Endothelial cell of umbilical vein (primary cell): ENCODE data around the gene SYNE1. TPM values are rescaled to one million over a fixed set of nuclear protein-coding genes. Genes with fewer than 3 reads are reported as not detected.

Experiments
- BruUV-seq: library from RNA; stranded (reverse); fragments of 400-500 nt; replicated peaks from 2 replicates; lab custom pipeline; 2021; lab: Mats Ljungman, UMichigan
- CTCF ChIA-PET: fragments of 300-600, 350-600 bp; sonication (Branson Sonifier 250); formaldehyde crosslinking; loops from one replicate; lab custom pipeline; 2021; ENCODE audit warnings: antibody characterized with exemption, inconsistent platforms; lab: Charles Lee
- POLR2A ChIA-PET: fragments of 300-600, 350-600 bp; sonication (Branson Sonifier 250); formaldehyde crosslinking; loops from one replicate; lab custom pipeline; 2021; ENCODE audit warnings: antibody characterized with exemption, inconsistent platforms; lab: Charles Lee
- DNase-seq: peaks from one replicate; pipeline ENCODE4 v3.0.0-alpha.2; 2011; ENCODE audit warnings: low read depth, low spot score
- FAIRE-seq: peaks from 2 replicates; lab custom pipeline; 2011; peaks lifted over from hg19 to GRCh38; lab: Jason Lieb, UNC
- H2AFZ ChIP-seq: 2 replicates; pipeline ENCODE4 v1.6.0; 2012; ENCODE audit warnings: low read depth, low read length, control low read depth, inconsistent platforms
- H3K27ac ChIP-seq: 2 replicates; pipeline ENCODE4 v1.5.1; 2011; ENCODE audit warnings: low read depth, mild to moderate bottlenecking, control low read depth, low read length, moderate library complexity; ENCODE audit not compliant: insufficient read depth
- H3K27me3 ChIP-seq, 2 experiments: 2 replicates each; pipeline versions ENCODE4 v1.6.0 to v1.6.1; 2011; ENCODE audit warnings: low read length in 2 of 2, mixed read lengths in 1 of 2; ENCODE audit not compliant: control insufficient read depth in 2 of 2, insufficient read depth in 2 of 2
- H3K36me3 ChIP-seq, 2 experiments: 2 replicates in 1 of 2; 3 replicates in 1 of 2; pipeline ENCODE4 v1.5.1; 2011; ENCODE audit warnings: low read length in 2 of 2, mild to moderate bottlenecking in 1 of 2, moderate library complexity in 1 of 2; ENCODE audit not compliant: control insufficient read depth in 2 of 2, insufficient read depth in 2 of 2; ENCODE audit errors: extremely low read depth in 1 of 2
- H3K4me1 ChIP-seq: 3 replicates; pipeline ENCODE4 v1.5.1; 2011; ENCODE audit warnings: mild to moderate bottlenecking, low read length; ENCODE audit not compliant: control insufficient read depth, insufficient read depth; ENCODE audit errors: extremely low read depth
- H3K4me2 ChIP-seq: 2 replicates; pipeline ENCODE4 v1.6.1; 2011; ENCODE audit warnings: low read length, control low read depth, mixed read lengths; ENCODE audit not compliant: insufficient read depth
- H3K4me3 ChIP-seq, 3 experiments: fragments of 200-600 bp in 1 of 3; sonication (generic), shearing (Covaris generic) in 1 of 3; replicated peaks in 1 of 3; 2 replicates each; pipeline ENCODE4 v1.5.1; 2011 to 2016; ENCODE audit warnings: control low read depth in 3 of 3, low read length in 3 of 3, mild to moderate bottlenecking in 2 of 3, inconsistent platforms in 1 of 3, low read depth in 1 of 3, moderate library complexity in 1 of 3; ENCODE audit not compliant: insufficient read depth in 1 of 3
- H3K79me2 ChIP-seq: 2 replicates; pipeline ENCODE4 v1.6.0; 2012; ENCODE audit warnings: low read length, inconsistent platforms; ENCODE audit not compliant: control insufficient read depth, insufficient read depth
- H3K9ac ChIP-seq: replicated peaks from 2 replicates; pipeline ENCODE3; 2011; ENCODE audit warnings: low read length, control low read depth; ENCODE audit not compliant: insufficient read depth; ENCODE audit errors: extremely low read depth
- H3K9me1 ChIP-seq: replicated peaks from 3 replicates; pipeline ENCODE4 v1.6.0; 2011; ENCODE audit warnings: mild to moderate bottlenecking, low read length; ENCODE audit not compliant: control insufficient read depth, insufficient read depth; ENCODE audit errors: extremely low read depth
- H3K9me3 ChIP-seq: replicated peaks from 2 replicates; pipeline ENCODE4 v1.5.1; 2012; ENCODE audit warnings: low read length, inconsistent platforms; ENCODE audit not compliant: control insufficient read depth, insufficient read depth
- H4K20me1 ChIP-seq: replicated peaks from 2 replicates; pipeline ENCODE3; 2011; ENCODE audit warnings: mild to moderate bottlenecking, low read length; ENCODE audit not compliant: control insufficient read depth, insufficient read depth; ENCODE audit errors: extremely low read depth
- EZH2 ChIP-seq: IDR thresholded peaks from 2 replicates; pipeline ENCODE4 v1.6.1; 2012; ENCODE audit warnings: borderline replicate concordance, low read depth, mild to moderate bottlenecking, moderate library complexity, low read length, inconsistent platforms; ENCODE audit not compliant: severe bottlenecking
- FOS ChIP-seq: IDR thresholded peaks from 2 replicates; pipeline ENCODE4 v1.6.1; 2011; ENCODE audit warnings: mild to moderate bottlenecking, low read length, moderate library complexity, borderline replicate concordance; ENCODE audit not compliant: insufficient read depth
- GATA2 ChIP-seq: IDR thresholded peaks from 2 replicates; pipeline ENCODE4 v1.7.0; 2011; ENCODE audit warnings: low read depth, mild to moderate bottlenecking, moderate library complexity, mixed read lengths, low read length; ENCODE audit not compliant: insufficient read length, insufficient read depth
- JUN ChIP-seq: IDR thresholded peaks from 2 replicates; pipeline ENCODE4 v1.6.1; 2011; ENCODE audit warnings: borderline replicate concordance, low read depth; ENCODE audit not compliant: insufficient read length, insufficient read depth
- MYC ChIP-seq: IDR thresholded peaks from one replicate; pipeline ENCODE4 v1.6.1; 2011; ENCODE audit warnings: mild to moderate bottlenecking, low read depth, low read length
- POLR2A ChIP-seq: IDR thresholded peaks from 2 replicates; pipeline ENCODE4 v1.6.1; 2012; ENCODE audit warnings: low read depth, mild to moderate bottlenecking, control low read depth, low read length
- POLR2AphosphoS5 ChIP-seq: IDR thresholded peaks from 2 replicates; pipeline ENCODE4 v1.6.1; 2012; ENCODE audit warnings: low read depth, mild to moderate bottlenecking, control low read depth, low read length, moderate library complexity; ENCODE audit not compliant: insufficient read depth
- dilution Hi-C: fragments of 300-500 bp; cut with MboI; formaldehyde crosslinking; loops from one replicate; pipeline ENCODE4 v1.15.0; 2019; ENCODE audit warnings: low sequenced_read_pairs; ENCODE audit not compliant: extremely low pct_ligation_motif_present
- intact Hi-C: fragments of 100-400 bp; cut with micrococcal nuclease; formaldehyde crosslinking; loops from one replicate; pipeline ENCODE4 v1.10.0; 2022
- polyA plus RNA-seq, 4 experiments: library from polyadenylated mRNA; depleted of rRNA in 3 of 4; stranded (reverse) in 3 of 4; unstranded in 1 of 4; fragments of >200 nt; gene quantifications; 2 replicates each; pipeline versions ENCODE4 v1.2.1 to v1.2.3, GENCODE V29; 2011 to 2012; ENCODE audit warnings: missing spikeins in 1 of 4
- total RNA-seq: library from RNA; stranded (reverse); gene quantifications from 2 replicates; pipeline ENCODE4 v1.2.3, GENCODE V29; 2021
- TF ChIP-seq, protein P1 (sequence below), 2 donors: IDR thresholded peaks; 1 replicate in 1 of 2; 2 replicates in 1 of 2; pipeline ENCODE4 v1.5.1; 2011; ENCODE audit warnings: low read length in 2 of 2, mild to moderate bottlenecking in 2 of 2, moderate library complexity in 2 of 2, control low read depth in 1 of 2, inconsistent platforms in 1 of 2, low read depth in 1 of 2; ENCODE audit not compliant: insufficient read depth in 1 of 2; ENCODE audit errors: extremely low read depth in 1 of 2
- TF ChIP-seq, protein P2 (sequence below): IDR thresholded peaks from 2 replicates; pipeline ENCODE4 v1.6.1; 2011; ENCODE audit not compliant: insufficient read depth, insufficient read length

SYNE1 gene
- total and polyA plus RNA-seq, 2 donors (not counting 3 experiments of a cell fraction or from before 2014, with no cell fraction given) = 26.5 to 52.3 TPM

DNA sequence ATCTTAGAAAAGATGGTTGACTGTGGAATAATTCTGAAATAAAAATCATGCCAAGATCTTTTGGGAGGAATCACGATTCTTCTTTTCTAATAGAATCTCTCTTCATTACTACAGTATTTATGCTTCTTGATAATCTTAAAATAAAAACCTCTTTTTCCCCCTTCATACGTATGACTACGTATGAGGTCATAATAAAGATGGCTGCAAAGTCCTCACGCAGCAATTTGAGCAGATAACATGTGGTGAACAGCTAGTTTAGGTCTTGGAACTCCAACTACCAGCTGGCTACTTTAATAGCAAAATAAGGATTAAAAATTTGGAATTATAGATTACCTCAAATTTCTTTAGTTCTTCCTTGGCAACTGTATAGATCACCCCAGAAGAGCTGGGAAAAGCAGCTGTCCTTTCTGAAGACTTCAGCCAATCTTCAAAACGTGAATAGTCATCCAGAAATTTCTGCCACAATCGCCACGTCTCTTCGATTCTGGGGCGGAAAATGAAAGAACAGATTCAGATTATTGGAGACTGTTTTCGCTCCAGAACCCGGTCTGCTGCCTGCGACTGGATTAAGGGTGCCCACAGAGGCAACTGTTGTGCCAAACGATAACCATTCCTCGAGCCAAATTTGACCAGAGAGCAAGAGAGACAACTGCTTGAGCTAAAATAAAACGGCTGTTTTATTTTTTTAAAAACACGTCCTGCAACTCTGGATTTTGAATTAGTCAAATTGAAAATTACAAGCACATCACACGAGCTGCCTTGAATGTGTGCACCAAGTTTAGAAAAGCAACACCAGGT lies 482.4 kb downstream of the SYNE1 start:
- no peak overlapping the region for H2AFZ ChIP-seq
- no peaks in the 10 kb centered on the region for H3K9me3 ChIP-seq
- CTCF ChIA-PET = interaction anchor here (1.1 to 2.2 kb wide), 3 partner anchors 9 to 30 kb away, joined by 3 to 9 read pairs (median 3); no protein-coding TSS in a partner anchor
- no TSS peak for BruUV-seq
- FAIRE-seq (no peak), DNase-seq (no peak)
- TF ChIP-seq JUN (no peak), GATA2 (no peak), POLR2A (no peak), MYC (no peak), POLR2AphosphoS5 (no peak), EZH2 (no peak), FOS (no peak)
- TF ChIP-seq, protein P1, sequence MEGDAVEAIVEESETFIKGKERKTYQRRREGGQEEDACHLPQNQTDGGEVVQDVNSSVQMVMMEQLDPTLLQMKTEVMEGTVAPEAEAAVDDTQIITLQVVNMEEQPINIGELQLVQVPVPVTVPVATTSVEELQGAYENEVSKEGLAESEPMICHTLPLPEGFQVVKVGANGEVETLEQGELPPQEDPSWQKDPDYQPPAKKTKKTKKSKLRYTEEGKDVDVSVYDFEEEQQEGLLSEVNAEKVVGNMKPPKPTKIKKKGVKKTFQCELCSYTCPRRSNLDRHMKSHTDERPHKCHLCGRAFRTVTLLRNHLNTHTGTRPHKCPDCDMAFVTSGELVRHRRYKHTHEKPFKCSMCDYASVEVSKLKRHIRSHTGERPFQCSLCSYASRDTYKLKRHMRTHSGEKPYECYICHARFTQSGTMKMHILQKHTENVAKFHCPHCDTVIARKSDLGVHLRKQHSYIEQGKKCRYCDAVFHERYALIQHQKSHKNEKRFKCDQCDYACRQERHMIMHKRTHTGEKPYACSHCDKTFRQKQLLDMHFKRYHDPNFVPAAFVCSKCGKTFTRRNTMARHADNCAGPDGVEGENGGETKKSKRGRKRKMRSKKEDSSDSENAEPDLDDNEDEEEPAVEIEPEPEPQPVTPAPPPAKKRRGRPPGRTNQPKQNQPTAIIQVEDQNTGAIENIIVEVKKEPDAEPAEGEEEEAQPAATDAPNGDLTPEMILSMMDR (IDR thresholded peaks at IDR 0.05; ENCODE audit: extremely low read depth in 1 of 2, insufficient read depth in 1 of 2, low read depth in 1 of 2, low read length in 2 of 2) = no peak
- TF ChIP-seq, protein P2, sequence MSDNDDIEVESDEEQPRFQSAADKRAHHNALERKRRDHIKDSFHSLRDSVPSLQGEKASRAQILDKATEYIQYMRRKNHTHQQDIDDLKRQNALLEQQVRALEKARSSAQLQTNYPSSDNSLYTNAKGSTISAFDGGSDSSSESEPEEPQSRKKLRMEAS = no peak
- intact Hi-C loops = no loop called here
- no peak overlapping the region for H3K4me2 ChIP-seq
- H3K4me3 ChIP-seq = no peak overlapping the region
- H3K27ac ChIP-seq = no peak overlapping the region
- no peaks in the 10 kb centered on the region for H3K79me2 ChIP-seq
- H3K9me1 ChIP-seq = no peaks in the 10 kb centered on the region
- dilution Hi-C loops = no loop called here
- H4K20me1 ChIP-seq = no peaks in the 10 kb centered on the region
- H3K9ac ChIP-seq = no peak overlapping the region
- POLR2A ChIA-PET = no interaction called here
- no peaks in the 10 kb centered on the region for H3K4me1 ChIP-seq
- H3K27me3 ChIP-seq = no peaks in the 10 kb centered on the region
- H3K36me3 ChIP-seq = peaks cover 3 to 4% of the 10 kb centered on the region in 2 experiments
